ENCODE measurements around the gene APOL1.
"Not testable (repeated sequence)": the region's sequence is repeated elsewhere in the genome, so short reads cannot be mapped to it uniquely, and the experiment has no call there.

- TF ChIP-seq CTCF (conservative IDR thresholded peaks at IDR 0.05); ZFX (IDR thresholded peaks at IDR 0.05): not testable (repeated sequence)
These were observed 23.3 kb upstream of the APOL1 start for GRCh38 chr22:36229649-36230048.
